Measurements from ENCODE around the gene BLNK.

The BLNK gene

GRCh38 chr10:96295475-96295874 is 24.1 kb upstream of the BLNK start (continued):
- TF ChIP-seq ZBTB44 (tag by site-specific recombination; IDR thresholded peaks at IDR 0.05) (no peak), ZFP69B (tag by site-specific recombination; IDR thresholded peaks at IDR 0.05) (no peak), ZNF174 (tag by site-specific recombination; IDR thresholded peaks at IDR 0.05) (no peak), KLF8 (tag by site-specific recombination; IDR thresholded peaks at IDR 0.05) (no peak), ZNF10 (tag by site-specific recombination; IDR thresholded peaks at IDR 0.05) (no peak), ZNF37A (tag by site-specific recombination; IDR thresholded peaks at IDR 0.05) (no peak), BCL11A (tag by site-specific recombination; IDR thresholded peaks at IDR 0.05; ENCODE audit: low read depth) (no peak), ZNF513 (tag by site-specific recombination; IDR thresholded peaks at IDR 0.05) (no peak), ZNF530 (tag by site-specific recombination; IDR thresholded peaks at IDR 0.05; ENCODE audit: low read depth) (no peak)

GRCh38 chr10:96292971-96293920 is 21.9 kb upstream of the BLNK start:
- Histone ChIP-seq H3K4me3 (ENCODE audit: low read depth, low read length) (no peak overlapping the region), H3K36me3 (ENCODE audit: control insufficient read depth in 2 of 2, insufficient read depth in 1 of 2, low read length in 2 of 2) (no peaks in the 10 kb centered on the region), H3K9me3 (ENCODE audit: control insufficient read depth, insufficient read depth, low read depth, low read length) (no peaks in the 10 kb centered on the region), H3K27ac (ENCODE audit: extremely low read depth, low read depth, low read length) (no peak overlapping the region), H3K4me1 (ENCODE audit: control insufficient read depth, insufficient read depth, low read length) (no peaks in the 10 kb centered on the region)
- TF ChIP-seq CTCF (tag by site-specific recombination; IDR thresholded peaks at IDR 0.05) (0 out of 2 replicates have a peak, but pooled peaks have one; percentile 18), ZNF660 (tag by site-specific recombination; IDR thresholded peaks at IDR 0.05) (peak; percentile 32; the same call in 1 of the 2 replicates), ZNF654 (tag by site-specific recombination; IDR thresholded peaks at IDR 0.05; ENCODE audit: low read depth) (peak; percentile 76), ZNF571 (tag by site-specific recombination; IDR thresholded peaks at IDR 0.05) (no peak), ZNF549 (tag by site-specific recombination; IDR thresholded peaks at IDR 0.05) (no peak), SCRT2 (tag by site-specific recombination; IDR thresholded peaks at IDR 0.05) (no peak)
- CTCF ChIA-PET = interaction anchor here (0.6 to 7.4 kb wide), 20 partner anchors 8 to 920 kb away, joined by 3 to 131 read pairs (median 4); partner anchors contain the start of gene BLNK
- POLR2A ChIA-PET = no interaction called here

- CTCF ChIA-PET = interaction anchor here (0.6 to 7.4 kb wide), 6 partner anchors 9 to 597 kb away, joined by 3 to 131 read pairs (median 7); partner anchors contain the start of gene TCTN3
- Histone ChIP-seq H3K4me1 (ENCODE audit: control insufficient read depth, insufficient read depth, low read length) (no peaks in the 10 kb centered on the region; the same call in 1 of the 2 replicates), H3K9me3 (ENCODE audit: control insufficient read depth, insufficient read depth, low read depth, low read length) (no peaks in the 10 kb centered on the region), H3K36me3 (ENCODE audit: control insufficient read depth in 2 of 2, insufficient read depth in 1 of 2, low read length in 2 of 2) (no peaks in the 10 kb centered on the region), H3K27ac (ENCODE audit: extremely low read depth, low read depth, low read length) (no peak overlapping the region), H3K4me3 (ENCODE audit: low read depth, low read length) (no peak overlapping the region)
- TF ChIP-seq FEZF1 (tag by site-specific recombination; IDR thresholded peaks at IDR 0.05) = no peak
- TF ChIP-seq ZNF341 (tag by site-specific recombination; IDR thresholded peaks at IDR 0.05; ENCODE audit: low read depth) = no peak
- TF ChIP-seq ZNF560 (tag by site-specific recombination; IDR thresholded peaks at IDR 0.05; ENCODE audit: borderline replicate concordance) = no peak
- TF ChIP-seq ZNF621 (tag by site-specific recombination; IDR thresholded peaks at IDR 0.05) = no peak
- TF ChIP-seq ZNF366 (tag by site-specific recombination; conservative IDR thresholded peaks at IDR 0.05) = no peak
- POLR2A ChIA-PET = no interaction called here
Observed at GRCh38 chr10:96290368-96291133, 19.2 kb upstream of the BLNK start.

Data from HEK293 (cell line).